Measurements from ENCODE around the gene INSC. TPM values are rescaled to one million over a fixed set of nuclear protein-coding genes. Genes with fewer than 3 reads are reported as not detected.
A peak's percentile ranks its signal among the peaks of the same experiment; 100 is the strongest.

Gene INSC
- total RNA-seq, 1 donor from 2014 or later, result 0.23 TPM

DNA sequence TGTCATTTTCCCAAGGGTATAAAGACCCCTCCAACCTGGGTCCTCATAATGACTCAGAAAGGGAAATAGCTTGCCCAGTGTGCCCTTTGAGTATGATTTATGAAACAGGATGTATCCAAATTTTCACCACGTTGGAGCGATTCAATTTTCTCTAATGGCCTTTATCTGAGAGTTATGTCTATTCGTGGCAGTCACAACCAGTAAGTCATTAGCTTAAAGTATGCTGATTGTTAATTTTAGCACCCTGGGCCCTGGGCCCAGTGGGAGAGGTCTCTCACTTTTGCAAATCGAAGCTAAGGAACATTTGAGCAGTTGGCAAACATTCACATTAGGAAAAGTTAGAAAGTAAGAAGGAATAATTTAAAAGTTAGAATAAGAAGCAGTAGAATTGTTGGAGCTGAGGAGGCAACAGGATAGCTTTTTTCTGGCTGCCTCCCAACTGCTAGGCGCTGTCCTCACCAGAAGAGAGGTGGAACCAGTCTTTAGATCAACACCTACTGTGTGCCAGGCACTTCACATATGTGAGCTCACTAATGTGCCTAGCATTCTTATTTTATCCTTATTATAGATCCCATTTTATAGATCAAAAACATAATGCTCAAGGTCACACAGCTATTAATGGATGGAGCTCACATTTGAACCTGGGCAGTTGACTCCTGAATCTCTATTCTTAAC, 24.5 kb downstream of the INSC start:
- no peaks in the 10 kb centered on the region for H3K9me3 Mint-ChIP-seq (ENCODE audit: unreplicated experiment)
- TF ChIP-seq, protein P1, sequence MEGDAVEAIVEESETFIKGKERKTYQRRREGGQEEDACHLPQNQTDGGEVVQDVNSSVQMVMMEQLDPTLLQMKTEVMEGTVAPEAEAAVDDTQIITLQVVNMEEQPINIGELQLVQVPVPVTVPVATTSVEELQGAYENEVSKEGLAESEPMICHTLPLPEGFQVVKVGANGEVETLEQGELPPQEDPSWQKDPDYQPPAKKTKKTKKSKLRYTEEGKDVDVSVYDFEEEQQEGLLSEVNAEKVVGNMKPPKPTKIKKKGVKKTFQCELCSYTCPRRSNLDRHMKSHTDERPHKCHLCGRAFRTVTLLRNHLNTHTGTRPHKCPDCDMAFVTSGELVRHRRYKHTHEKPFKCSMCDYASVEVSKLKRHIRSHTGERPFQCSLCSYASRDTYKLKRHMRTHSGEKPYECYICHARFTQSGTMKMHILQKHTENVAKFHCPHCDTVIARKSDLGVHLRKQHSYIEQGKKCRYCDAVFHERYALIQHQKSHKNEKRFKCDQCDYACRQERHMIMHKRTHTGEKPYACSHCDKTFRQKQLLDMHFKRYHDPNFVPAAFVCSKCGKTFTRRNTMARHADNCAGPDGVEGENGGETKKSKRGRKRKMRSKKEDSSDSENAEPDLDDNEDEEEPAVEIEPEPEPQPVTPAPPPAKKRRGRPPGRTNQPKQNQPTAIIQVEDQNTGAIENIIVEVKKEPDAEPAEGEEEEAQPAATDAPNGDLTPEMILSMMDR (IDR thresholded peaks at IDR 0.05; ENCODE audit: unreplicated experiment), result no peak
- DNase-seq (ENCODE audit: low spot score), result no peak
- H3K27ac Mint-ChIP-seq (ENCODE audit: unreplicated experiment), result no peak overlapping the region
- H3K4me1 Mint-ChIP-seq (ENCODE audit: unreplicated experiment), result peaks cover 2% of the 10 kb centered on the region
- H3K36me3 Mint-ChIP-seq (ENCODE audit: low read depth, unreplicated experiment), result no peaks in the 10 kb centered on the region
- no peak overlapping the region for H3K4me3 Mint-ChIP-seq (ENCODE audit: unreplicated experiment)
- no peaks in the 10 kb centered on the region for H3K27me3 Mint-ChIP-seq (ENCODE audit: unreplicated experiment)

DNA sequence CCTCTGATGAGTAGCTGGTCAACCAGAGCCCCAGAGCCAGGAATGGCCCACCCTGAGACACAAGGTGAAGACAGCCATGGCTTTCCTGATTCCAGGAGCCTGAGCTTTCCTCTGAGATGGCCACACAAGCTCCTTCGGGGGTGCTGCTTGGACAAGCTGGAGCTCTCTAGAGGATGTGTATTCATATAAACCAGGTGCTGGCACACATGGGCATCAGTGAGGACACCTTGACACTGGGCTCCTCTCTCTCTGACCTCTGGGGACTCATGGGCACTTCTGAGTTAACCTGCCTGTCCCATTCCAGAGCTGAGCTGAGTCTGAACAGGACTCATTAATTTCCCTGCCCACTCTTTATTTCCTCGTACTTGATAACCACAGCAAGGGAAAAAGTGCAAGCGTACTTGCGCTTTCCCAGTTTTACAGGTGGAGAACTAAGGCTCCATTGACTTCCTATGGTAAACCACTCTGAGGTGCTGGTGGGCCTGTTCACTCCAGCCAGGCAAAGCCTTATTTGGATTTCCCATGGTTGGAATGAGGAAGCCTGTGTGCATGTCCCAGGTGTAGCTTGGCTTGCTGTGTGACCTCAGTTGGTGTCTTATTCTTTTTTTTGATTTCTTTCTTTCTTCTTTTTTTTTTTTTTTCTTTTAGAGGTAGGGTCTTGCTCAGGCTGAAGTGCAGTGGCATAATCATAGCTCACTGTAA, 25.4 kb downstream of the INSC start:
- H3K9me3 Mint-ChIP-seq (ENCODE audit: unreplicated experiment), result no peaks in the 10 kb centered on the region
- TF ChIP-seq, protein P1 (IDR thresholded peaks at IDR 0.05; ENCODE audit: unreplicated experiment), result no peak
- peaks cover 3% of the 10 kb centered on the region for H3K4me1 Mint-ChIP-seq (ENCODE audit: unreplicated experiment)
- H3K4me3 Mint-ChIP-seq (ENCODE audit: unreplicated experiment), result no peak overlapping the region
- no peaks in the 10 kb centered on the region for H3K27me3 Mint-ChIP-seq (ENCODE audit: unreplicated experiment)
- H3K36me3 Mint-ChIP-seq (ENCODE audit: low read depth, unreplicated experiment), result no peaks in the 10 kb centered on the region
- no peak for DNase-seq (ENCODE audit: low spot score)
- no peak overlapping the region for H3K27ac Mint-ChIP-seq (ENCODE audit: unreplicated experiment)

DNA sequence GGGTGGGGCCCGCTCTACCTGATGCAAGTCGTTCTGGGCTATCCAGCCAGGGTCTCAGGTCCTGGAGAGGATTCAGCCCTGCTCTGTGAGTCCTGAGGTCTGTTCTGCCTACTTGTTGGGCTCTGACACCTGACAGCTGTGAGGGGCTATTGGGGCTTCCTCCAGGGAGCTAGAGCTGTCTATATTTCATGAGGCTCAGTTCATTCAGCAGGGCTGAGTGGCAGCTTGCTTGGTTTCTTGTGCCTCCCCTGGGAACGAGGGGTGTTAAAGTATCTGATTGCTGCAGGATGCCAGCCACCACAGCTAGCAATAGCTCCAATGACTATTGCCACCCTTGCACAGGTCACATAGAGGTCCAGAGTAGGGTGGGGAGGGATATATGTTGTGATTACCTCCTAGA, 26.7 kb downstream of the INSC start:
- H3K9me3 Mint-ChIP-seq (ENCODE audit: unreplicated experiment), result no peaks in the 10 kb centered on the region
- no peak for DNase-seq (ENCODE audit: low spot score)
- no peak overlapping the region for H3K27ac Mint-ChIP-seq (ENCODE audit: unreplicated experiment)
- no peaks in the 10 kb centered on the region for H3K27me3 Mint-ChIP-seq (ENCODE audit: unreplicated experiment)
- no peak overlapping the region for H3K4me3 Mint-ChIP-seq (ENCODE audit: unreplicated experiment)
- H3K36me3 Mint-ChIP-seq (ENCODE audit: low read depth, unreplicated experiment), result no peaks in the 10 kb centered on the region
- H3K4me1 Mint-ChIP-seq (ENCODE audit: unreplicated experiment), result peaks cover 10% of the 10 kb centered on the region
- TF ChIP-seq, protein P1 (IDR thresholded peaks at IDR 0.05; ENCODE audit: unreplicated experiment), result no peak

DNA sequence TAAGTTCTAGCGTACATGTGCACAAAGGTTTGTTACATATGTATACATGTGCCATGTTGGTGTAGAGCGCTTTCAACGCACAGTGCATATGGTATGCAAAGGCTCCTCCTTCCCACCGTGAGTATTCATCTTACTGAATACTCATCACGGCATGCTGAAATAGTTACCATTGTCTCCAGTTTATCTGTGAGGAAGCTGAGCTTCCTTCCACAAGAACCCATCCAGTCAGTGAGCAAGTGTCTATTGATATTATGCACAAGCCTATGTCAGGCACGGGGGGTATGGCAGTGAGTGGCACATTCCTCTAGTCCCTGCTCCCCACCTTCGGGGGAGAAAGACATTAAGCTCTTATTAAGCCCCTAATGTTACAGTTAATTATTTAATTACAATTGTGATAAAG, 28.1 kb downstream of the INSC start:
- H3K4me1 Mint-ChIP-seq (ENCODE audit: unreplicated experiment), result peaks cover 15% of the 10 kb centered on the region
- H3K27ac Mint-ChIP-seq (ENCODE audit: unreplicated experiment), result no peak overlapping the region
- no peaks in the 10 kb centered on the region for H3K9me3 Mint-ChIP-seq (ENCODE audit: unreplicated experiment)
- H3K27me3 Mint-ChIP-seq (ENCODE audit: unreplicated experiment), result no peaks in the 10 kb centered on the region
- no peak overlapping the region for H3K4me3 Mint-ChIP-seq (ENCODE audit: unreplicated experiment)
- no peaks in the 10 kb centered on the region for H3K36me3 Mint-ChIP-seq (ENCODE audit: low read depth, unreplicated experiment)
- TF ChIP-seq, protein P1 (IDR thresholded peaks at IDR 0.05; ENCODE audit: unreplicated experiment), result no peak
- DNase-seq (ENCODE audit: low spot score), result no peak

DNA sequence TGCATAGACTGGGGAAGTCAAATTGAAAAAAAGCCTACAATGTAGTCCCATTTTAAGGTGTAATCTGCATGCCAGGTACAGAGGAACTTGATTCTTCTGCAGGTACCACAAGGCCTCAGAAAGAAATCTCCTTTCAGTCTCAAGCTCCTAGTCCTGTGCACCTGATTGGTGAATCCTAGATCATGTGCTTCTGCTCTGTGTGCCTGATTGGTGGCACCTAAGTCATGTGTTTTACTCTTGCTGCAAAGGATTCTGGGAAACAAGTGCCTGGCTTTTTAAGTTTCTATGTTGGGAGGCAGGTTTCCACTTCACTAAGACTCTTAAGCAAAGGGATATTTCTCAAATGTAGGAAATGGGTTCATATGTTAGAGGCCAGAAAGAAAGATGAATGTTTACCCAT, 29.1 kb downstream of the INSC start:
- Mint-ChIP-seq H3K9me3 (ENCODE audit: unreplicated experiment) (no peaks in the 10 kb centered on the region), H3K4me3 (ENCODE audit: unreplicated experiment) (no peak overlapping the region), H3K4me1 (ENCODE audit: unreplicated experiment) (peaks cover 15% of the 10 kb centered on the region), H3K27ac (ENCODE audit: unreplicated experiment) (no peak overlapping the region), H3K27me3 (ENCODE audit: unreplicated experiment) (no peaks in the 10 kb centered on the region), H3K36me3 (ENCODE audit: low read depth, unreplicated experiment) (no peaks in the 10 kb centered on the region)
- TF ChIP-seq, protein P1 (IDR thresholded peaks at IDR 0.05; ENCODE audit: unreplicated experiment), result peak; percentile 2
- DNase-seq (ENCODE audit: low spot score), result no peak
